Islet of Langerhans (tissue), 1 donor: Measurements from ENCODE around the gene PRX.
"Not testable (repeated sequence)": the region's sequence is repeated elsewhere in the genome, so short reads cannot be mapped to it uniquely, and the experiment has no call there.

Source experiments
- FAIRE-seq: peaks from one replicate; lab custom pipeline; 2011; peaks lifted over from hg19 to GRCh38; lab: Jason Lieb, UNC

The PRX gene

DNA sequence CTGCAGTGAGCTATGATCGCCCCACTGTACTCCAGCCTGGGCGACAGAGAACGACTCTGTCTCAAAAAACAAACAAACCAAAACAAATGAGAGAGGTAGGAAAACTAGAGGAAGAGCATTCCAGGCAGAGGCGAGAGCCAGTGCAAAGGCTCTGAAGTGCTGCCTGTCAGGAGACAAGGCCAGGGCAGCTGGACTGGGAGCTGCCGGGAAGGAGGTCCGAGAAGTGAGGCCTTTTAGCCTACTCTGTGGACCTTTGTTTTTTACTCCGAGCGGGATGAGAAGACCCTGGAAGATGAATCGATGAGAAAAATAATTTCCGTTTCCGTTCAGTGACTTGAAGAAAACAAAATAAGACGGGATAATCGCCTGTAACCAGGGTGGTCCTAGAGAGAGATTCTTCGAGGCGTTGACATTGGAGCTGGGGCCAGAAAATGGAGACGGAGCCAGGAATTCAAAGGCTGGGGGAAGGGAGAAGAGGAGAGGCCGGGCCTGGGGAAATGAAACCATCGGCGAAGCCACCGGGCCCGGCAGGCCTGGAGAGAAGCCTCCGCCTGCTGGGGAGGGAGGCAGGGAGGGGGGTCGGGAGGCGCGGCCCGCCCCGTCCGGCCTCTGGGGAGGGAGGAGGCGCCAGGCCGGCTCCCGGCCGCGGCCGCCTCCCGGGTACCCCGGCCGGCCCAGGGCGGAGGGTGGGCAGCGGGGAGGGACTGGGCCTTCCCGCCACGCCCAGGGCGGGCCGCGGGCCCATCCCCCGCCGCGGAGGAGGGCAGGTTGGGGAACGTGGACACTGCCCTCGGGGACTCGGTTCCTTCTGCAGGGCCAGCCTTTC lies 20.4 kb upstream of the PRX start:
- FAIRE-seq = no peak

- not testable (repeated sequence) for FAIRE-seq
Observed at GRCh38 chr19:40432760-40433159, 19.6 kb upstream of the PRX start.

DNA sequence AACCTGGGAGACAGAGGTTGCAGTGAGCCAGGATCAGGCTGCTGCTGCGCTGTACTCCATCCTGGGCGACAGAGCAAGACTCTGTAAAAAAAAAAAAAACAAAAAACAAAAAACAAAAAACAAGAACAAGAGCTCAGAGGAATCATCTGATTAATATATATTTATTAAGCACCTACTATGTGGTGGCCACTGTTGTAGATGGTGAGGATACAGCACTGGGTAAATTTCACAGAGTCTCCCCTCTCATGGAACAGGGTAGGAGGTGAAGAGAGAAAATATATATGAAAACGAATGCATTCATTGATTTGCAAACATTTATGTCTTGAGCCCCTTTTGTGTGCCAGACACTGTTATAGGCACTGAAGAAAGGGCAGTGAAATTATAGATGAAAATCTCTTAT lies 18.5 kb upstream of the PRX start:
- FAIRE-seq = no peak

- FAIRE-seq = not testable (repeated sequence)
Observed at GRCh38 chr19:40430242-40430641, 17.1 kb upstream of the PRX start.

DNA sequence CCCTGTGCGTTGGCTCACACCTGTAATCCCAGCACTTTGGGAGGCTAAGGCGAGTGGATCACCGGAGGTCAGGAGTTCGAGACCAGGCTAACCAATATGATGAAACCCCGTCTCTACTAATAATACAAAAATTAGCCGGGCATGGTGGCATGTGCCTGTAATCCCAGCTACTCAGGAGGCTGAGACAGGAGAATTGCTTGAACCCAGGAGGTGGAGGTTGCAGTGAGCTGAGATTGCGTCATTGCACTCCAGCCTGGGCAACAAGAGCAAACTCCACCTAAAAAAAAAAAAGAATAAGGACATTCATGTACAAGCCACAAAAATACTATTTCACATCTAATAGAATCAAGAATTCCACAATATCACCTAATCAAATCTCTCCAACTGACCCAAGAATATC lies 15.0 kb upstream of the PRX start:
- not testable (repeated sequence) for FAIRE-seq

- no peak for FAIRE-seq
Observed at GRCh38 chr19:40425450-40426287, 12.5 kb upstream of the PRX start, which contains the start of gene SERTAD1. TSS of gene SERTAD1 (minus strand) at chr19:40425992. CDS start at chr19:40423546, 2,446 bp downstream.

GRCh38 chr19:40424637-40425449 lies 11.7 kb upstream of the PRX start:
- no peak for FAIRE-seq

- no peak for FAIRE-seq
Observed at GRCh38 chr19:40423938-40424337, 10.8 kb upstream of the PRX start.

DNA sequence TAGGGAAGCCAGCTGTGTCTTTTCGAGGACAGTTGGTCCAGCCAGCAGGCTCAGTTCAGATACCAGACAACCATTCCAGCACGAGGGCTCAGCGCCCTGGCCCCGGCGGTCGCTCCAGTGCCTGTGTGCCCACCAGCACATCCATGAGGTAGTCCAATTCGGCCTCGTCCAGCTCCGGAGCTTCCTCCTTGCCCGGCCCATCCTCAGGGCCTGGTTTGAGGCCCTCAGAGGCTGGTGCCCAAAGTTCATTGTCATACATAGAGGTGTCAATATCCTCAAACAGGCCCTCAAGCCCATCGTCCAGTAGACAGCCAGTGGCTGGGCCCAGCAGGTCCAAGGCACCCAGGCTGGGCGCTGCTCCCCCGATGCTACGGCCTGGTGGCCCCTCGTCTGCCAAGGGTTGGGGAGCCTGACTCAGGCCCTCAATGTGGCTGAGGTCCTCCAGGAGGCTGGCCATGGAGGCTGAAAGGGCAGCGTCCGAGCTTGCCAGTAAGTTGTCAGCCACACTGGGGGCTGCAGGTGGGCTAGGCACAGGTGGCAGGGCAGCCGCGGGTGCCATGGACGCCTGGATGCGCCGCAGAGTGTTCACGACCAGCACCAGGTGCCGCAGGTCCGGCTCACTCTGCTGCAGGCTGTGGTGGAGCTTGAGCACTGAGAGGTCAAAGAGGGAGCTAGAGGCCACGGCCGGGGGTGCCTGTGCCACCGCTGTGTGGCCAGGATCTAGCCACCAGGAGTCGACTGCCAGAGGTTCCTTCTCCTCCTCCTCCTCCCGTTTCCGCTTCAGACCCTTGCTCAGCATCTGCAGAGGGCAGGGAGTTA lies 9.8 kb upstream of the PRX start:
- FAIRE-seq = no peak

- FAIRE-seq = no peak
Observed at GRCh38 chr19:40421993-40422747, 9.0 kb upstream of the PRX start.

GRCh38 chr19:40420766-40421765 lies 7.9 kb upstream of the PRX start:
- FAIRE-seq = no peak

DNA sequence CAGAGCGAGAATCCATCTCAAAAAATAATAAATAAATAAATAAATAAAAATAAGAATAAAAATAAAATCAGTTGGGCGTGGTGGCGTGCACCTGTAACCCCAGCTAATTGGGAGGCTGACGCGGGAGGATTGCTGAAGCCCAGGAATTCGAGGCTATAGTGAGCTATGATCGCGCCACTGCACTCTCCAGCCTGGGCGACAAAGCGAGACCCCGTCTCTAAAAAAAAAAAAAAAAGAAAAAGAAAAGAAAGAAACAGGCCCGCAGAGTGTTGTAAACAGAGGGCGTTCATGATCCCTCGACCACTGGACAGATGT lies 7.2 kb upstream of the PRX start:
- FAIRE-seq = no peak

DNA sequence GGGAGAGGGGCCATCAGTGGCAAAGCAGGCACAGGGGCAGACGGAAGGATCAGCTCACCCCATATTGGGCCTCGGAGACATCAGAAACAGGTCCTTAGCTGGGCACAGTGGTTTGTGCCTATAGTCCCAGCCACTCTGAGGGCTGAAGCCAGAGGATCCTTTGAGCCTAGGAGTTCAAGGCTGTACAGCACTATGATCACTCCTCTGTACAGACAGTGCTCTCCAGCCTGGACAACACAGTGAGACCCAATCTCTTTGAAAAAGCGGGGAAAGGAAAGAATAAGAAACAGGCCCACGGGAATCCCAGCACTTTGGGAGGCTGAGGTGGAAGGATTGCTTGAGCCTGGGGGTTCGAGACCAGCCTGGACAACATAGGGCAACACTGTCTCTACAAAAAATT lies 6.6 kb upstream of the PRX start:
- no peak for FAIRE-seq

DNA sequence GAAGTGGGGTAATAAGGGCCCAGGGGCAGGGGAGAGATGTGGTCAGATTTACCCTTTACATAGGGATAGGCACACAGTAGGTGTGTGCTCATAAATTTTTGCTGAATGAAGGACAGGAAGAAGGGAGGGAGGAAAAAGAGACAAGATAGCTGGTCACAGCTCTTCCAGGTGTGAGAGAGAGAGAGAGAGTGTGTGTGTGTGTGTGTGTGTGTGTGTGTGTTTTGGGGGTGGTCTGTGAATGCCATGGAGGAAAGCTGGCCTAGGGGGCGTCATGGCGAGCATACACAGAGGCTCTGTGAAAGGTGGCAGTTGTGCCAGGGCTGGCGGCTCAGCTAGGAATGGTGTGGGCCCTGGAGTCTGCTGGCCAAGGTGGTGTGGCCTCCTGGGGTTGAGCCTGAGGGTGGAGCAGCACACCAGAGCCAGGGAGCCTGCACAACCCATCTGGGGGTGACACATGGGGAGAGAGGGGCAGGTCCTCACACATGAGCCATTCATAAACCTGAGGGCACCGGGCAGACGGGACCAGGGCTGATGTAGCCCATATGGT lies 6.0 kb upstream of the PRX start:
- FAIRE-seq = no peak

- FAIRE-seq = no peak
Observed at GRCh38 chr19:40418040-40418439, 4.9 kb upstream of the PRX start.

GRCh38 chr19:40417643-40417981 lies 4.4 kb upstream of the PRX start:
- FAIRE-seq = no peak

DNA sequence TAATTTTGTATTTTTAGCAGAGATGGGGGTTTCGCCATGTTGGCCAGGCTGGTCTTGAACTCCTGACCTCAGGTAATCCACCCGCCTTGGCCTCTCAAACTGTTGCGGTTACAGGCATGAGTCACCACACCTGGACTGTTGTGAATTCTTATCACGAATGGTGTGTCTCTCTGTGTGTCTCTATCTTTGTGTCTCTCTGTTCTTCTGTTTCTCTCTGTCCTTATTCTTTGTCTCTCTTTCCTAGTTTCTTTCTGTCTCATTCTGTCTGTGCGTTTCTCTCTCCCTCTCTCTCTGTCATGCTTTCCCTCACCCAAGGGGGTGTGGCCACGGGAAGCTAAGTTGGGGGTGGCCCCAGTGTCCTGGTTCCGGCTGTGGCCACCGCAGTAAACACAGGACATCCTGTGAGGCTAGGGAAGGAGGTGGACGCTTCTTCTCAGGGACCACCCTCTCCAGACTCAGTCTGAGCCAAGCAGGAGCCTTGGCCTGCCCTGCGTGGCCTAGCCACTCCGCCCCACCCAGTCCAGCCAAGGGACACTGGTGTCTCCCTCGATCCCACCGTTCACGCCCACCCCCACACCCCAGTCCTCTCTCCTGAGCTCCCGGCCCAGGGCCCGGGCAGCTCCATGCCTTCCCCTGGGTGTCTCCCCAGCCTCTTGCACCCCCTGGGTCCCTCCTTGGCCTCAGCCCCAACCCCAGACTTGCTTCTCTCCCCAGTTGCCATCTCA lies 3.9 kb upstream of the PRX start:
- no peak for FAIRE-seq

DNA sequence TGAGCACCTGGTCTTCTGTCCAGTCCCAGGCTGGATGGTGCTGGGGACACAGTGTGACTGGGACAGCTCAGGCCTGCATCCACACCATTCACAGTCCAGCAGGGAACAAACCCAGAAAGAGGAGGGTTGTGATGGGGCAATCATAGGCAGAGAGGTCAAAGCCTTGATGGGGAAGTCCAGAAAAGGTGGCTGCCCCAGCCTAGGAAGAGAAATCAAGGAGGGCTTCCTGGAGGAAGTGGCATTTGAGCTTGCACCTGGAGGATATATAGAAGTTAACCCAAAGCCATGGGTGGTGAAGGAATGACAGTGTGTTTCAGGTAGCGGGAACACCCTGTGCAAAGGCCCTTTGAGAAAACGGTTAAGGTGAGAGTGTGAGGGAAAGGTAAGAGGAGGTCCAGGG lies 2.6 kb upstream of the PRX start:
- FAIRE-seq = no peak
